ENCODE data around the gene HTR3A. TPM values are rescaled to one million over a fixed set of nuclear protein-coding genes. Genes with fewer than 3 reads are reported as not detected.

Gene HTR3A
- total RNA-seq, 1 donor from 2014 or later: 14.5 TPM

DNA sequence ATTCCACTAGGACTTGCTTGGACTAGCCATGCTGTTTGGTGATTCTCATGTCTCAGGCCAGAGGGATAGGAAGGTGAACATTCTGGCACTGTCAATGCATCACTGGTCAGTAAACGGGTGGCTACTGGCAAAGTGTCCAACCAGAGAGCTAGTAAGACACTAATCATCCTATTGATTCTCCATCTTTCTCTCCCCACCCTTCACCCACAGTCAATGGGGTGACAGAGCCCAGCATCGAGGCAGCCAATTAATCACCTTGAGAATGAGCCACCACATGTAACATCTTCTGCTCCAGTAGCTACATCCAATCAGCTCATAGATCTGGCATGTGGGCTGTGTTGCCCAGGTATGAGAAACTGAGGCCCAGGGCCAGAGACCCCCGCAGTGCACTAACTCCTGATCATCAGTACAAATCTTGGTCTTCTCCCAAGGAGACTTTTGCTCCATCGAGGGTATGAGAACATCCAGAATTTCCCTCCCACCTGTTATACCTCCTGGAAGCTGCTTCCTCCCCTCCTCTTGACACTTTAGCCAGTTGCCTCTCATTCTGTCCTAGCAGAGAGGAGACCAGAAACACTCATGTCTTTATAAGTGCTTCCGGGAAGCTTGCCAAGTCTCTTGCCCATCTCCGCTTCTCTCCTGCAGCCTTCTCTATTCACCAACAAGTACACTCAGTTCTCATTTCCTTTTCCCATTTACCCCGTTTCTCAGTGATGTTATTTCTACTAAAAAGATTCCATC, 17.0 kb downstream of the HTR3A start:
- Mint-ChIP-seq H3K36me3 (ENCODE audit: unreplicated experiment) (no peaks in the 10 kb centered on the region), H3K27me3 (ENCODE audit: unreplicated experiment) (no peaks in the 10 kb centered on the region), H3K4me3 (ENCODE audit: unreplicated experiment) (no peak overlapping the region), H3K4me1 (ENCODE audit: low read depth, unreplicated experiment) (peaks cover 9% of the 10 kb centered on the region), H3K9me3 (ENCODE audit: unreplicated experiment) (no peaks in the 10 kb centered on the region), H3K27ac (ENCODE audit: unreplicated experiment) (no peak overlapping the region)
- DNase-seq: no peak
- TF ChIP-seq CTCF (IDR thresholded peaks at IDR 0.05; ENCODE audit: partially characterized antibody, unreplicated experiment): no peak

DNA sequence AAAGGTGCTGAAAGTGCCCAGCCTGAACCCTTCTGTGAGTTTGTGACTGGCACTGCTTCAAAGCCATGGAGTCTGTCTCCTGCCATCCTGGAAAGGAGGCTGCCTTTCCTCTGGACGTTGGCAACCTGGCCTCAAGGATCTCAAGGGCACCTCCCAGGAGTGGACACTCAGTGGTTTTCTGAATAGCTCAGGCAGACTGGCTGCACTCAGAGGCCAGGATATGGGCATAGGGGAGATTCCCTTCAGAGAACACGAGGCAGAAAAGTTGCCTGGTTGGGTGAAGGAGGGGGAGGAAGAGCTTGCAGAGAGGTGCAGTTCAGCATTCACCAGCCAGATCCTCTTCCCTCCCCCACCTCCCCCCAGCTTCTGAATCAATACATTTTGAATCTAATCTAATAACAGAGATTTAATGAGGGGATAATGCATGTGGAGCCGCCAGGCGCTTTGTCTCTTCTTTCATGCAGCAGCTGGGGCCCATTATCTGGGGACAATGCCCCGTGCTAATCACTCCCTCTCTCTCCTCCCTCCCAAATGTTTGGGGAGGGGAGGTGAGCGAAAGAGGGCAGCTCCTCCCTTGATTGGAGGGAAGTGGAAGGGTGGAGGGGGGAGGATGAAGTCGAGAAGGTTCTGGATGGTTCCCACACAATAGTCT, 17.7 kb downstream of the HTR3A start:
- TF ChIP-seq CTCF (IDR thresholded peaks at IDR 0.05; ENCODE audit: partially characterized antibody, unreplicated experiment): no peak
- Mint-ChIP-seq H3K9me3 (ENCODE audit: unreplicated experiment) (no peaks in the 10 kb centered on the region), H3K4me3 (ENCODE audit: unreplicated experiment) (no peak overlapping the region), H3K27ac (ENCODE audit: unreplicated experiment) (no peak overlapping the region), H3K36me3 (ENCODE audit: unreplicated experiment) (no peaks in the 10 kb centered on the region), H3K4me1 (ENCODE audit: low read depth, unreplicated experiment) (peaks cover 9% of the 10 kb centered on the region), H3K27me3 (ENCODE audit: unreplicated experiment) (peaks cover 3% of the 10 kb centered on the region)
- peak; percentile 33 for DNase-seq

- H3K36me3 Mint-ChIP-seq (ENCODE audit: unreplicated experiment): no peaks in the 10 kb centered on the region
- no peak overlapping the region for H3K4me3 Mint-ChIP-seq (ENCODE audit: unreplicated experiment)
- TF ChIP-seq CTCF (IDR thresholded peaks at IDR 0.05; ENCODE audit: partially characterized antibody, unreplicated experiment): peak; percentile 82
- peak; percentile 70 for DNase-seq
- H3K27me3 Mint-ChIP-seq (ENCODE audit: unreplicated experiment): peaks cover 3% of the 10 kb centered on the region
- H3K4me1 Mint-ChIP-seq (ENCODE audit: low read depth, unreplicated experiment): peaks cover 9% of the 10 kb centered on the region
- H3K27ac Mint-ChIP-seq (ENCODE audit: unreplicated experiment): no peak overlapping the region
- H3K9me3 Mint-ChIP-seq (ENCODE audit: unreplicated experiment): no peaks in the 10 kb centered on the region
Measured at GRCh38 chr11:113994077-113994954, 19.4 kb downstream of the HTR3A start.

GRCh38 chr11:113997473-113997872, 22.6 kb downstream of the HTR3A start:
- Mint-ChIP-seq H3K36me3 (ENCODE audit: unreplicated experiment) (no peaks in the 10 kb centered on the region), H3K9me3 (ENCODE audit: unreplicated experiment) (no peaks in the 10 kb centered on the region), H3K4me3 (ENCODE audit: unreplicated experiment) (no peak overlapping the region), H3K27ac (ENCODE audit: unreplicated experiment) (no peak overlapping the region), H3K4me1 (ENCODE audit: low read depth, unreplicated experiment) (peaks cover 1% of the 10 kb centered on the region), H3K27me3 (ENCODE audit: unreplicated experiment) (peaks cover 3% of the 10 kb centered on the region)
- TF ChIP-seq CTCF (IDR thresholded peaks at IDR 0.05; ENCODE audit: partially characterized antibody, unreplicated experiment): no peak
- DNase-seq: no peak
